ENCODE measurements around the gene IRF6. TPM values are rescaled to one million over a fixed set of nuclear protein-coding genes. Genes with fewer than 3 reads are reported as not detected.

The IRF6 gene
- polyA plus RNA-seq, 1 of the 3 experiments (the other 2 are of a cell fraction): 0.94 TPM

DNA sequence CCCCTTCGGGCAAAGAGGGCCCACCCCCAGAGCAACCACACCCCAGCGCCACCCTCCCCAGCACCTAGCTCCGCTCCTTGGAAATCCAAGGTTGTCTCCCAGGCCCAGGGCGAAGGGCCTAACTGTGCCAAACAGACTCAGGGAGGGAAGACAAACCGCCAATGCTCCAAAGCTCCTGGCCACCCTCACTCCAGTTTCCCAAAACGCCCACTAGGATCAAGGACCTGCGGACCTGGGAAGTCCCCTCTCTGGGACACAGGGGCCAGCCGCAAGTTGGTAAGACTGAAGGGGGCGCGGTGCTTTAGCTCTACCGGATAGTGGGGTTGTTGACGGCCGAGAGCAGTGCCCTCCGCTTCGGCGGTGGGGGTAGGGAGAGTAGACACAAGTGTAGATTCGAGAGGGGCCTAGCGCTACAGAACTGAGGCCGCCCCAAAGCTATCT, 581 bp downstream of the IRF6 start:
- TF ChIP-seq FOXM1 (IDR thresholded peaks at IDR 0.05; ENCODE audit: low read depth) (no peak), RAD21 (IDR thresholded peaks at IDR 0.05; ENCODE audit: low read length) (no peak), RFX5 (IDR thresholded peaks at IDR 0.05; ENCODE audit: low read length) (no peak), POLR2AphosphoS5 (IDR thresholded peaks at IDR 0.05; ENCODE audit: low read depth, low read length) (no peak), ELF1 (IDR thresholded peaks at IDR 0.05) (no peak), GATA2 (CRISPR knock-in tag; IDR thresholded peaks at IDR 0.05) (no peak), RCOR1 (IDR thresholded peaks at IDR 0.05; ENCODE audit: low read length) (no peak), CHD2 (IDR thresholded peaks at IDR 0.05; ENCODE audit: low read length, partially characterized antibody) (no peak), NRF1 (IDR thresholded peaks at IDR 0.05; ENCODE audit: low read depth, low read length) (no peak), SMC3 (IDR thresholded peaks at IDR 0.05; ENCODE audit: low read depth, low read length) (no peak), FOXJ3 (CRISPR knock-in tag; IDR thresholded peaks at IDR 0.05) (no peak), TEAD4 (IDR thresholded peaks at IDR 0.05; ENCODE audit: borderline replicate concordance, insufficient read depth) (no peak), MEF2A (IDR thresholded peaks at IDR 0.05; ENCODE audit: borderline replicate concordance, low read depth) (no peak), JUND (IDR thresholded peaks at IDR 0.05) (no peak)
- TF ChIP-seq, protein P1, sequence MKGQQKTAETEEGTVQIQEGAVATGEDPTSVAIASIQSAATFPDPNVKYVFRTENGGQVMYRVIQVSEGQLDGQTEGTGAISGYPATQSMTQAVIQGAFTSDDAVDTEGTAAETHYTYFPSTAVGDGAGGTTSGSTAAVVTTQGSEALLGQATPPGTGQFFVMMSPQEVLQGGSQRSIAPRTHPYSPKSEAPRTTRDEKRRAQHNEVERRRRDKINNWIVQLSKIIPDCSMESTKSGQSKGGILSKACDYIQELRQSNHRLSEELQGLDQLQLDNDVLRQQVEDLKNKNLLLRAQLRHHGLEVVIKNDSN (IDR thresholded peaks at IDR 0.05; ENCODE audit: borderline replicate concordance, low read depth): no peak
- TF ChIP-seq, protein P2, sequence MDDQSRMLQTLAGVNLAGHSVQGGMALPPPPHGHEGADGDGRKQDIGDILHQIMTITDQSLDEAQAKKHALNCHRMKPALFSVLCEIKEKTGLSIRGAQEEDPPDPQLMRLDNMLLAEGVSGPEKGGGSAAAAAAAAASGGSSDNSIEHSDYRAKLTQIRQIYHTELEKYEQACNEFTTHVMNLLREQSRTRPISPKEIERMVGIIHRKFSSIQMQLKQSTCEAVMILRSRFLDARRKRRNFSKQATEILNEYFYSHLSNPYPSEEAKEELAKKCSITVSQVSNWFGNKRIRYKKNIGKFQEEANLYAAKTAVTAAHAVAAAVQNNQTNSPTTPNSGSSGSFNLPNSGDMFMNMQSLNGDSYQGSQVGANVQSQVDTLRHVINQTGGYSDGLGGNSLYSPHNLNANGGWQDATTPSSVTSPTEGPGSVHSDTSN (IDR thresholded peaks at IDR 0.05): no peak
- TF ChIP-seq, protein P3, sequence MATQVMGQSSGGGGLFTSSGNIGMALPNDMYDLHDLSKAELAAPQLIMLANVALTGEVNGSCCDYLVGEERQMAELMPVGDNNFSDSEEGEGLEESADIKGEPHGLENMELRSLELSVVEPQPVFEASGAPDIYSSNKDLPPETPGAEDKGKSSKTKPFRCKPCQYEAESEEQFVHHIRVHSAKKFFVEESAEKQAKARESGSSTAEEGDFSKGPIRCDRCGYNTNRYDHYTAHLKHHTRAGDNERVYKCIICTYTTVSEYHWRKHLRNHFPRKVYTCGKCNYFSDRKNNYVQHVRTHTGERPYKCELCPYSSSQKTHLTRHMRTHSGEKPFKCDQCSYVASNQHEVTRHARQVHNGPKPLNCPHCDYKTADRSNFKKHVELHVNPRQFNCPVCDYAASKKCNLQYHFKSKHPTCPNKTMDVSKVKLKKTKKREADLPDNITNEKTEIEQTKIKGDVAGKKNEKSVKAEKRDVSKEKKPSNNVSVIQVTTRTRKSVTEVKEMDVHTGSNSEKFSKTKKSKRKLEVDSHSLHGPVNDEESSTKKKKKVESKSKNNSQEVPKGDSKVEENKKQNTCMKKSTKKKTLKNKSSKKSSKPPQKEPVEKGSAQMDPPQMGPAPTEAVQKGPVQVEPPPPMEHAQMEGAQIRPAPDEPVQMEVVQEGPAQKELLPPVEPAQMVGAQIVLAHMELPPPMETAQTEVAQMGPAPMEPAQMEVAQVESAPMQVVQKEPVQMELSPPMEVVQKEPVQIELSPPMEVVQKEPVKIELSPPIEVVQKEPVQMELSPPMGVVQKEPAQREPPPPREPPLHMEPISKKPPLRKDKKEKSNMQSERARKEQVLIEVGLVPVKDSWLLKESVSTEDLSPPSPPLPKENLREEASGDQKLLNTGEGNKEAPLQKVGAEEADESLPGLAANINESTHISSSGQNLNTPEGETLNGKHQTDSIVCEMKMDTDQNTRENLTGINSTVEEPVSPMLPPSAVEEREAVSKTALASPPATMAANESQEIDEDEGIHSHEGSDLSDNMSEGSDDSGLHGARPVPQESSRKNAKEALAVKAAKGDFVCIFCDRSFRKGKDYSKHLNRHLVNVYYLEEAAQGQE (IDR thresholded peaks at IDR 0.05; ENCODE audit: low read depth, low read length): no peak
- TF ChIP-seq, protein P4, sequence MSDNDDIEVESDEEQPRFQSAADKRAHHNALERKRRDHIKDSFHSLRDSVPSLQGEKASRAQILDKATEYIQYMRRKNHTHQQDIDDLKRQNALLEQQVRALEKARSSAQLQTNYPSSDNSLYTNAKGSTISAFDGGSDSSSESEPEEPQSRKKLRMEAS (IDR thresholded peaks at IDR 0.05; ENCODE audit: low read depth): no peak
- TF ChIP-seq, protein P5, sequence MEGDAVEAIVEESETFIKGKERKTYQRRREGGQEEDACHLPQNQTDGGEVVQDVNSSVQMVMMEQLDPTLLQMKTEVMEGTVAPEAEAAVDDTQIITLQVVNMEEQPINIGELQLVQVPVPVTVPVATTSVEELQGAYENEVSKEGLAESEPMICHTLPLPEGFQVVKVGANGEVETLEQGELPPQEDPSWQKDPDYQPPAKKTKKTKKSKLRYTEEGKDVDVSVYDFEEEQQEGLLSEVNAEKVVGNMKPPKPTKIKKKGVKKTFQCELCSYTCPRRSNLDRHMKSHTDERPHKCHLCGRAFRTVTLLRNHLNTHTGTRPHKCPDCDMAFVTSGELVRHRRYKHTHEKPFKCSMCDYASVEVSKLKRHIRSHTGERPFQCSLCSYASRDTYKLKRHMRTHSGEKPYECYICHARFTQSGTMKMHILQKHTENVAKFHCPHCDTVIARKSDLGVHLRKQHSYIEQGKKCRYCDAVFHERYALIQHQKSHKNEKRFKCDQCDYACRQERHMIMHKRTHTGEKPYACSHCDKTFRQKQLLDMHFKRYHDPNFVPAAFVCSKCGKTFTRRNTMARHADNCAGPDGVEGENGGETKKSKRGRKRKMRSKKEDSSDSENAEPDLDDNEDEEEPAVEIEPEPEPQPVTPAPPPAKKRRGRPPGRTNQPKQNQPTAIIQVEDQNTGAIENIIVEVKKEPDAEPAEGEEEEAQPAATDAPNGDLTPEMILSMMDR (IDR thresholded peaks at IDR 0.05): no peak
- TF ChIP-seq, protein P6, sequence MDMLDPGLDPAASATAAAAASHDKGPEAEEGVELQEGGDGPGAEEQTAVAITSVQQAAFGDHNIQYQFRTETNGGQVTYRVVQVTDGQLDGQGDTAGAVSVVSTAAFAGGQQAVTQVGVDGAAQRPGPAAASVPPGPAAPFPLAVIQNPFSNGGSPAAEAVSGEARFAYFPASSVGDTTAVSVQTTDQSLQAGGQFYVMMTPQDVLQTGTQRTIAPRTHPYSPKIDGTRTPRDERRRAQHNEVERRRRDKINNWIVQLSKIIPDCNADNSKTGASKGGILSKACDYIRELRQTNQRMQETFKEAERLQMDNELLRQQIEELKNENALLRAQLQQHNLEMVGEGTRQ (IDR thresholded peaks at IDR 0.05; ENCODE audit: borderline replicate concordance, low read depth, low read length): no peak
- no peaks in the 10 kb centered on the region for H4K20me1 ChIP-seq (ENCODE audit: insufficient read depth)
- H3K9ac ChIP-seq: no peak overlapping the region
- DNase-seq: no peak
- H3K27ac ChIP-seq (ENCODE audit: low read depth in 2 of 2, low read length in 1 of 2): no peak overlapping the region
- no peaks in the 10 kb centered on the region for H3K9me3 ChIP-seq
- H3K4me1 ChIP-seq (ENCODE audit: control insufficient read depth in 1 of 2, insufficient read depth in 2 of 2, low read depth in 1 of 2, low read length in 1 of 2): peaks cover 28 to 40% of the 10 kb centered on the region in 2 experiments
- H3K36me3 ChIP-seq (replicated peaks in 1 of 2; ENCODE audit: control insufficient read depth in 1 of 2, insufficient read depth in 2 of 2, low read length in 1 of 2): no peaks in the 10 kb centered on the region
- H3K79me2 ChIP-seq (ENCODE audit: insufficient read depth): no peaks in the 10 kb centered on the region
- POLR2A ChIA-PET: no interaction called here
- H3K4me2 ChIP-seq: no peak overlapping the region
- no peak overlapping the region for H3K4me3 ChIP-seq (ENCODE audit: low read depth in 2 of 2, low read length in 1 of 2)
- CTCF ChIA-PET: interaction anchor here (7.5 kb wide), 1 partner anchor 17 kb away, joined by 78 read pairs; no protein-coding TSS in a partner anchor
- H3K9me2 ChIP-seq: no peaks in the 10 kb centered on the region
- no peaks in the 10 kb centered on the region for H3K27me3 ChIP-seq (ENCODE audit: insufficient read depth)
- peaks cover 22% of the 10 kb centered on the region for H3F3A ChIP-seq (replicated peaks; ENCODE audit: insufficient read depth)
- H2AFZ ChIP-seq (ENCODE audit: low read depth): no peak overlapping the region
- WGBS (ENCODE audit: low lambda C conversion rate): 94% methylated on average over 16 of the region's 19 CpGs
